Suprapubic skin (tissue), 4 donors: ENCODE results near the gene CAMK2N1. TPM values are rescaled to one million over a fixed set of nuclear protein-coding genes. Genes with fewer than 3 reads are reported as not detected.

Experiments used
- DNase-seq, 2 donors: peaks; one replicate each; pipeline ENCODE4 v3.0.0-alpha.2; 2019; ENCODE audit warnings: low spot score in 2 of 2
- H3K27ac ChIP-seq: fragments of 200-600 bp; sonication (generic); one replicate; pipeline ENCODE4 v1.5.1; 2019
- H3K27me3 ChIP-seq: fragments of 200-600 bp; sonication (generic); one replicate; pipeline ENCODE4 v1.5.1; 2019
- H3K36me3 ChIP-seq: fragments of 200-600 bp; sonication (generic); one replicate; pipeline ENCODE4 v1.5.1; 2019
- H3K4me1 ChIP-seq: fragments of 200-600 bp; sonication (generic); one replicate; pipeline ENCODE4 v1.5.1; 2019
- H3K4me3 ChIP-seq: fragments of 200-600 bp; sonication (generic); one replicate; pipeline ENCODE4 v1.5.1; 2019; ENCODE audit warnings: mild to moderate bottlenecking
- H3K9me3 ChIP-seq: fragments of 200-600 bp; sonication (generic); one replicate; pipeline ENCODE4 v1.5.1; 2019
- CTCF ChIP-seq, 2 donors: fragments of 200-600 bp in 1 of 2; fragments of 450-650 bp in 1 of 2; sonication (generic) in 1 of 2; IDR thresholded peaks; one replicate each; pipeline ENCODE4 v1.5.1; 2016 to 2019; ENCODE audit warnings: antibody characterized with exemption in 2 of 2, mild to moderate bottlenecking in 1 of 2, moderate library complexity in 1 of 2
- EP300 ChIP-seq: sonication (generic); formaldehyde crosslinking; IDR thresholded peaks from one replicate; pipeline ENCODE4 v1.6.1; 2017; ENCODE audit warnings: antibody characterized with exemption
- POLR2A ChIP-seq, 2 donors: fragments of 450-650 bp; IDR thresholded peaks; one replicate each; pipeline ENCODE4 v1.6.1; 2017; ENCODE audit warnings: antibody characterized with exemption in 2 of 2, mild to moderate bottlenecking in 2 of 2, moderate library complexity in 2 of 2
- POLR2AphosphoS5 ChIP-seq, 3 donors: sonication (generic); formaldehyde crosslinking; IDR thresholded peaks; one replicate each; pipeline ENCODE4 v1.6.1; 2017; ENCODE audit warnings: antibody characterized with exemption in 3 of 3
- WGBS: methylation state at CpG from one replicate; pipeline ENCODE4 v1.1.5; 2018; 5-methylcytosine and 5-hydroxymethylcytosine counted together
- total RNA-seq, 4 donors: library from RNA; depleted of rRNA; stranded (reverse); fragments of >200 nt; gene quantifications; one replicate each; pipeline ENCODE4 v1.1.0, GENCODE V29; 2016

CAMK2N1 gene
- total RNA-seq, 4 donors from 2014 or later, result 7.0 to 18.1 (median 9.5) TPM

GRCh38 chr1:20445956-20446355 is 40.1 kb downstream of the CAMK2N1 start:
- no peak overlapping the region for H3K4me3 ChIP-seq
- DNase-seq, result no peak
- no peaks in the 10 kb centered on the region for H3K36me3 ChIP-seq
- TF ChIP-seq EP300 (no peak), POLR2AphosphoS5 (IDR thresholded peaks at IDR 0.05) (no peak), POLR2A (IDR thresholded peaks at IDR 0.05) (no peak), CTCF (IDR thresholded peaks at IDR 0.05) (no peak)
- H3K4me1 ChIP-seq, result no peaks in the 10 kb centered on the region
- peaks cover 23% of the 10 kb centered on the region for H3K27me3 ChIP-seq
- H3K27ac ChIP-seq, result no peak overlapping the region
- H3K9me3 ChIP-seq, result no peaks in the 10 kb centered on the region
- WGBS, result 83% methylated on average over 6 of the region's 6 CpGs

GRCh38 chr1:20443703-20444586 is 42.1 kb downstream of the CAMK2N1 start:
- DNase-seq, result peak in 1 of 2 donors; percentile 33
- no peaks in the 10 kb centered on the region for H3K9me3 ChIP-seq
- WGBS, result 84% methylated on average over 8 of the region's 11 CpGs
- TF ChIP-seq POLR2A (IDR thresholded peaks at IDR 0.05) (no peak), POLR2AphosphoS5 (IDR thresholded peaks at IDR 0.05) (no peak), CTCF (IDR thresholded peaks at IDR 0.05) (no peak), EP300 (no peak)
- no peaks in the 10 kb centered on the region for H3K4me1 ChIP-seq
- peaks cover 11% of the 10 kb centered on the region for H3K27me3 ChIP-seq
- H3K36me3 ChIP-seq, result no peaks in the 10 kb centered on the region
- no peak overlapping the region for H3K4me3 ChIP-seq
- no peak overlapping the region for H3K27ac ChIP-seq

GRCh38 chr1:20442920-20443625 is 42.9 kb downstream of the CAMK2N1 start:
- 43% methylated on average over 1 of the region's 5 CpGs for WGBS
- peak; percentile 28 to 50 for DNase-seq
- no peak overlapping the region for H3K4me3 ChIP-seq

GRCh38 chr1:20440785-20441200 is 45.2 kb downstream of the CAMK2N1 start:
- Histone ChIP-seq H3K4me1 (no peaks in the 10 kb centered on the region), H3K27me3 (peaks cover 9% of the 10 kb centered on the region), H3K27ac (no peak overlapping the region), H3K4me3 (no peak overlapping the region), H3K36me3 (no peaks in the 10 kb centered on the region), H3K9me3 (no peaks in the 10 kb centered on the region)
- no peak for DNase-seq
- TF ChIP-seq POLR2AphosphoS5 (IDR thresholded peaks at IDR 0.05), result no peak
- TF ChIP-seq EP300, result no peak
- no peak for TF ChIP-seq POLR2A (IDR thresholded peaks at IDR 0.05)
- TF ChIP-seq CTCF (IDR thresholded peaks at IDR 0.05), result no peak
- 22% methylated on average over 5 of the region's 6 CpGs for WGBS

More at GRCh38 chr1:20442920-20443625, 42.9 kb downstream of the CAMK2N1 start:
- no peaks in the 10 kb centered on the region for H3K36me3 ChIP-seq
- TF ChIP-seq EP300, result no peak
- TF ChIP-seq POLR2A (IDR thresholded peaks at IDR 0.05), result no peak
- no peak for TF ChIP-seq CTCF (IDR thresholded peaks at IDR 0.05)
- no peak for TF ChIP-seq POLR2AphosphoS5 (IDR thresholded peaks at IDR 0.05)
- H3K27me3 ChIP-seq, result peaks cover 3% of the 10 kb centered on the region
- no peak overlapping the region for H3K27ac ChIP-seq
- H3K4me1 ChIP-seq, result no peaks in the 10 kb centered on the region
- no peaks in the 10 kb centered on the region for H3K9me3 ChIP-seq

GRCh38 chr1:20439282-20439681 is 46.7 kb downstream of the CAMK2N1 start:
- TF ChIP-seq CTCF (IDR thresholded peaks at IDR 0.05) (no peak), POLR2A (IDR thresholded peaks at IDR 0.05) (no peak), POLR2AphosphoS5 (IDR thresholded peaks at IDR 0.05) (no peak), EP300 (no peak)
- DNase-seq, result no peak
- no peaks in the 10 kb centered on the region for H3K9me3 ChIP-seq

More at GRCh38 chr1:20439282-20439681, 46.7 kb downstream of the CAMK2N1 start:
- H3K4me1 ChIP-seq, result no peaks in the 10 kb centered on the region
- H3K27ac ChIP-seq, result no peak overlapping the region
- H3K36me3 ChIP-seq, result no peaks in the 10 kb centered on the region
- no peak overlapping the region for H3K4me3 ChIP-seq
- H3K27me3 ChIP-seq, result peaks cover 24% of the 10 kb centered on the region
